CD4-positive, CD25-positive, alpha-beta regulatory T cell (primary cell): ENCODE data around the gene PRKAG2. TPM values are rescaled to one million over a fixed set of nuclear protein-coding genes. Genes with fewer than 3 reads are reported as not detected.

ENCODE experiments used
- ATAC-seq, 2 donors: fragments of 150-1000 bp; cut with Tn5 transposase; one replicate each; pipeline ENCODE4 v1.10.0; 2021; ENCODE audit warnings: low read depth in 2 of 2, moderate number of reproducible peaks in 2 of 2, moderate library complexity in 1 of 2
- DNase-seq, 3 donors: peaks; one replicate each; pipeline versions ENCODE4 v3.0.0 to v3.0.0-alpha.2; 2012 to 2022; ENCODE audit warnings: mixed read lengths in 1 of 3
- H3K27ac ChIP-seq: one replicate; pipeline ENCODE4 v1.7.0; 2013; ENCODE audit warnings: mild to moderate bottlenecking, low read length; ENCODE audit not compliant: insufficient read depth, poor library complexity, severe bottlenecking
- H3K27me3 ChIP-seq: one replicate; pipeline ENCODE4 v1.7.0; 2013; ENCODE audit warnings: low read length; ENCODE audit not compliant: control insufficient read depth, insufficient read depth
- H3K36me3 ChIP-seq: one replicate; pipeline ENCODE4 v1.7.0; 2013; ENCODE audit warnings: mild to moderate bottlenecking, low read length, moderate library complexity; ENCODE audit not compliant: control insufficient read depth, insufficient read depth
- H3K4me1 ChIP-seq: 2 replicates; pipeline ENCODE4 v1.7.0; 2013; ENCODE audit warnings: mild to moderate bottlenecking, low read length; ENCODE audit not compliant: insufficient read depth, control insufficient read depth, poor library complexity, severe bottlenecking
- H3K4me3 ChIP-seq: one replicate; pipeline ENCODE4 v1.7.0; 2013; ENCODE audit warnings: low read depth, mild to moderate bottlenecking, low read length, moderate library complexity
- H3K9me3 ChIP-seq, 2 experiments: 1 replicate in 1 of 2; 2 replicates in 1 of 2; pipeline ENCODE4 v1.7.0; 2013; ENCODE audit warnings: low read length in 2 of 2, mild to moderate bottlenecking in 1 of 2, moderate library complexity in 1 of 2; ENCODE audit not compliant: control insufficient read depth in 2 of 2
- H3K27ac Mint-ChIP-seq, 3 donors: one replicate each; pipeline ENCODE4 v1.8.0; 2020 to 2022; ENCODE audit warnings: mild to moderate bottlenecking in 3 of 3, mixed read lengths in 3 of 3, moderate library complexity in 2 of 3
- H3K27me3 Mint-ChIP-seq: one replicate; pipeline ENCODE4 v1.8.0; 2022; ENCODE audit warnings: mild to moderate bottlenecking, mixed read lengths
- H3K36me3 Mint-ChIP-seq: one replicate; pipeline ENCODE4 v1.8.0; 2020; ENCODE audit warnings: mixed read lengths
- H3K4me1 Mint-ChIP-seq, 4 donors: one replicate each; pipeline ENCODE4 v1.8.0; 2020 to 2022; ENCODE audit warnings: mixed read lengths in 4 of 4, mild to moderate bottlenecking in 1 of 4
- H3K4me3 Mint-ChIP-seq, 4 donors: one replicate each; pipeline ENCODE4 v1.8.0; 2020 to 2022; ENCODE audit warnings: mild to moderate bottlenecking in 4 of 4, mixed read lengths in 4 of 4, moderate library complexity in 3 of 4
- H3K9me3 Mint-ChIP-seq, 7 donors: one replicate each; pipeline ENCODE4 v1.8.0; 2020 to 2022; ENCODE audit warnings: mixed read lengths in 7 of 7, mild to moderate bottlenecking in 3 of 7, moderate library complexity in 2 of 7
- polyA plus RNA-seq, 4 donors: library from polyadenylated mRNA; unstranded; fragments of 300-500 nt; fragmentation: Illumina TruSeq; gene quantifications; one replicate each; pipeline ENCODE4 v1.2.3, GENCODE V29; 2021
- total RNA-seq: library from RNA; stranded (reverse); gene quantifications from one replicate; pipeline ENCODE4 v1.2.3, GENCODE V29; 2022

PRKAG2 gene
- total and polyA plus RNA-seq, 5 donors from 2014 or later: 19.9 to 43.0 (median 26.1) TPM

GRCh38 chr7:151517601-151518104, 359.3 kb downstream of the PRKAG2 start:
- no peak for ATAC-seq
- H3K9me3 Mint-ChIP-seq: peaks cover 0 to 1% (median 0%) of the 10 kb centered on the region in 7 donors
- peak overlapping the region; percentile 92 to 95 (median 94) for H3K4me3 Mint-ChIP-seq
- Histone ChIP-seq H3K4me1 (peaks cover 43% of the 10 kb centered on the region), H3K27me3 (no peaks in the 10 kb centered on the region), H3K36me3 (no peaks in the 10 kb centered on the region), H3K9me3 (no peaks in the 10 kb centered on the region), H3K27ac (peak overlapping the region; percentile 90), H3K4me3 (peak overlapping the region; percentile 95)
- peaks cover 23 to 60% (median 49%) of the 10 kb centered on the region in 4 donors for H3K4me1 Mint-ChIP-seq
- peaks cover 2% of the 10 kb centered on the region for H3K27me3 Mint-ChIP-seq
- no peaks in the 10 kb centered on the region for H3K36me3 Mint-ChIP-seq
- peak overlapping the region; percentile 92 to 95 (median 93) for H3K27ac Mint-ChIP-seq
- DNase-seq: no peak

GRCh38 chr7:151515276-151515565, 361.7 kb downstream of the PRKAG2 start:
- Histone ChIP-seq H3K27ac (peak overlapping the region; percentile 34), H3K36me3 (no peaks in the 10 kb centered on the region), H3K4me3 (peak overlapping the region; percentile 13), H3K27me3 (no peaks in the 10 kb centered on the region), H3K9me3 (no peaks in the 10 kb centered on the region), H3K4me1 (peaks cover 39% of the 10 kb centered on the region)
- no peaks in the 10 kb centered on the region for H3K27me3 Mint-ChIP-seq
- H3K36me3 Mint-ChIP-seq: peaks cover 3% of the 10 kb centered on the region
- peak overlapping the region; percentile 43 to 92 (median 60) for H3K4me3 Mint-ChIP-seq
- peaks cover 0 to 1% (median 0%) of the 10 kb centered on the region in 7 donors for H3K9me3 Mint-ChIP-seq
- H3K4me1 Mint-ChIP-seq: peaks cover 32 to 81% (median 65%) of the 10 kb centered on the region in 4 donors
- no peak for DNase-seq
- no peak for ATAC-seq
- peak overlapping the region in 2 of 3 donors; percentile 20 to 30 for H3K27ac Mint-ChIP-seq

GRCh38 chr7:151514461-151515275, 362.2 kb downstream of the PRKAG2 start:
- Mint-ChIP-seq H3K27ac (peak overlapping the region in 1 of 3 donors; percentile 30), H3K27me3 (no peaks in the 10 kb centered on the region), H3K36me3 (peaks cover 3% of the 10 kb centered on the region), H3K4me3 (peak overlapping the region; percentile 43 to 92 (median 60)), H3K4me1 (peaks cover 32 to 82% (median 70%) of the 10 kb centered on the region in 4 donors), H3K9me3 (peaks cover 0 to 2% (median 0%) of the 10 kb centered on the region in 7 donors)
- no peak for ATAC-seq
- peak overlapping the region; percentile 34 for H3K27ac ChIP-seq
- no peaks in the 10 kb centered on the region for H3K27me3 ChIP-seq
- peaks cover 42% of the 10 kb centered on the region for H3K4me1 ChIP-seq
- no peaks in the 10 kb centered on the region for H3K9me3 ChIP-seq
- peak in 2 of 3 donors; percentile 11 to 29 for DNase-seq
- H3K36me3 ChIP-seq: no peaks in the 10 kb centered on the region
- H3K4me3 ChIP-seq: peak overlapping the region; percentile 13

GRCh38 chr7:151513133-151513532, 363.8 kb downstream of the PRKAG2 start:
- ATAC-seq (no peak), DNase-seq (no peak)
- H3K27me3 ChIP-seq: no peaks in the 10 kb centered on the region
- H3K27ac ChIP-seq: no peak overlapping the region
- H3K4me3 ChIP-seq: no peak overlapping the region
- no peaks in the 10 kb centered on the region for H3K36me3 ChIP-seq
- Mint-ChIP-seq H3K27me3 (no peaks in the 10 kb centered on the region), H3K36me3 (peaks cover 3% of the 10 kb centered on the region), H3K4me3 (no peak overlapping the region), H3K9me3 (peaks cover 0 to 4% (median 0%) of the 10 kb centered on the region in 7 donors), H3K4me1 (peaks cover 35 to 89% (median 73%) of the 10 kb centered on the region in 4 donors), H3K27ac (no peak overlapping the region)
- peaks cover 40% of the 10 kb centered on the region for H3K4me1 ChIP-seq
- no peaks in the 10 kb centered on the region for H3K9me3 ChIP-seq

- H3K4me1 ChIP-seq: peaks cover 32% of the 10 kb centered on the region
- Mint-ChIP-seq H3K27me3 (no peaks in the 10 kb centered on the region), H3K4me3 (peak overlapping the region in 2 of 4 donors; percentile 22 to 23), H3K9me3 (peaks cover 0 to 4% (median 0%) of the 10 kb centered on the region in 7 donors), H3K36me3 (peaks cover 3% of the 10 kb centered on the region), H3K27ac (peak overlapping the region in 2 of 3 donors; percentile 10 to 67), H3K4me1 (peaks cover 41 to 89% (median 73%) of the 10 kb centered on the region in 4 donors)
- ATAC-seq (no peak), DNase-seq (no peak)
- no peaks in the 10 kb centered on the region for H3K9me3 ChIP-seq
- H3K27me3 ChIP-seq: no peaks in the 10 kb centered on the region
- no peak overlapping the region for H3K27ac ChIP-seq
- no peak overlapping the region for H3K4me3 ChIP-seq
- H3K36me3 ChIP-seq: no peaks in the 10 kb centered on the region
Measured at GRCh38 chr7:151512353-151512752, 364.6 kb downstream of the PRKAG2 start.

- ATAC-seq (no peak), DNase-seq (no peak)
- Histone ChIP-seq H3K4me3 (no peak overlapping the region), H3K27ac (no peak overlapping the region), H3K36me3 (no peaks in the 10 kb centered on the region), H3K9me3 (no peaks in the 10 kb centered on the region), H3K27me3 (no peaks in the 10 kb centered on the region), H3K4me1 (peaks cover 29% of the 10 kb centered on the region)
- Mint-ChIP-seq H3K4me1 (peaks cover 45 to 89% (median 74%) of the 10 kb centered on the region in 4 donors), H3K9me3 (peaks cover 0 to 4% (median 0%) of the 10 kb centered on the region in 7 donors), H3K4me3 (peak overlapping the region in 2 of 4 donors; percentile 22 to 23), H3K36me3 (peaks cover 3% of the 10 kb centered on the region), H3K27me3 (no peaks in the 10 kb centered on the region), H3K27ac (no peak overlapping the region)
Measured at GRCh38 chr7:151511946-151512345, 365.0 kb downstream of the PRKAG2 start.

GRCh38 chr7:151511270-151511669, 365.6 kb downstream of the PRKAG2 start:
- peaks cover 47 to 89% (median 73%) of the 10 kb centered on the region in 4 donors for H3K4me1 Mint-ChIP-seq
- no peak overlapping the region for H3K27ac ChIP-seq
- no peaks in the 10 kb centered on the region for H3K36me3 ChIP-seq
- no peaks in the 10 kb centered on the region for H3K27me3 ChIP-seq
- no peaks in the 10 kb centered on the region for H3K27me3 Mint-ChIP-seq
- peaks cover 3% of the 10 kb centered on the region for H3K36me3 Mint-ChIP-seq
- H3K4me3 ChIP-seq: no peak overlapping the region
- H3K4me1 ChIP-seq: peaks cover 29% of the 10 kb centered on the region
- no peak overlapping the region for H3K4me3 Mint-ChIP-seq
- DNase-seq (no peak), ATAC-seq (no peak)
- no peaks in the 10 kb centered on the region for H3K9me3 ChIP-seq
- H3K27ac Mint-ChIP-seq: no peak overlapping the region
- H3K9me3 Mint-ChIP-seq: peaks cover 0 to 4% (median 0%) of the 10 kb centered on the region in 7 donors
